KOPT-K1 (cell line): ENCODE measurements around the gene HEYL.

Experiments used
- H3K27ac ChIP-seq: fragments of 200-600 bp; sonication (generic); 2 replicates; pipeline ENCODE4 v1.5.1; 2016; ENCODE audit warnings: antibody characterized with exemption, mild to moderate bottlenecking, low read depth, low read length; ENCODE audit not compliant: poor library complexity, severe bottlenecking
- H3K36me3 ChIP-seq: fragments of 200-600 bp; sonication (generic); 2 replicates; pipeline ENCODE4 v1.5.1; 2017; ENCODE audit warnings: antibody characterized with exemption, mild to moderate bottlenecking, low read length, moderate library complexity; ENCODE audit not compliant: insufficient read depth
- H3K9me3 ChIP-seq: fragments of 200-600 bp; sonication (generic); 2 replicates; pipeline ENCODE4 v1.5.1; 2017; ENCODE audit warnings: antibody characterized with exemption, low read length, mild to moderate bottlenecking; ENCODE audit not compliant: insufficient read depth, poor library complexity, severe bottlenecking

Gene HEYL

GRCh38 chr1:39635205-39635870 is 4.1 kb downstream of the HEYL start:
- Histone ChIP-seq H3K36me3 (no peaks in the 10 kb centered on the region), H3K27ac (no peak overlapping the region)

GRCh38 chr1:39633422-39633821 is 6.0 kb downstream of the HEYL start:
- no peaks in the 10 kb centered on the region for H3K36me3 ChIP-seq
- H3K27ac ChIP-seq = no peak overlapping the region
- no peaks in the 10 kb centered on the region for H3K9me3 ChIP-seq

More at GRCh38 chr1:39635205-39635870, 4.1 kb downstream of the HEYL start:
- H3K9me3 ChIP-seq = no peaks in the 10 kb centered on the region

- H3K9me3 ChIP-seq = no peaks in the 10 kb centered on the region
- H3K27ac ChIP-seq = peak overlapping the region; percentile 50
- no peaks in the 10 kb centered on the region for H3K36me3 ChIP-seq
Measured at GRCh38 chr1:39632682-39633417, 6.6 kb downstream of the HEYL start.

- H3K27ac ChIP-seq = peak overlapping the region; percentile 50
- no peaks in the 10 kb centered on the region for H3K36me3 ChIP-seq
Measured at GRCh38 chr1:39632323-39632681, 7.1 kb downstream of the HEYL start.

GRCh38 chr1:39631361-39632322 is 7.8 kb downstream of the HEYL start:
- no peaks in the 10 kb centered on the region for H3K9me3 ChIP-seq
- no peaks in the 10 kb centered on the region for H3K36me3 ChIP-seq
- peak overlapping the region; percentile 50 for H3K27ac ChIP-seq

More at GRCh38 chr1:39632323-39632681, 7.1 kb downstream of the HEYL start:
- H3K9me3 ChIP-seq = no peaks in the 10 kb centered on the region

GRCh38 chr1:39628807-39629350 is 10.6 kb downstream of the HEYL start:
- Histone ChIP-seq H3K9me3 (no peaks in the 10 kb centered on the region), H3K36me3 (no peaks in the 10 kb centered on the region)

GRCh38 chr1:39626646-39627045 is 12.8 kb downstream of the HEYL start:
- Histone ChIP-seq H3K36me3 (no peaks in the 10 kb centered on the region), H3K27ac (no peak overlapping the region), H3K9me3 (no peaks in the 10 kb centered on the region)

More at GRCh38 chr1:39628807-39629350, 10.6 kb downstream of the HEYL start:
- no peak overlapping the region for H3K27ac ChIP-seq

- Histone ChIP-seq H3K9me3 (no peaks in the 10 kb centered on the region), H3K36me3 (no peaks in the 10 kb centered on the region), H3K27ac (no peak overlapping the region)
Measured at GRCh38 chr1:39625462-39626273, 13.8 kb downstream of the HEYL start.

- Histone ChIP-seq H3K9me3 (no peaks in the 10 kb centered on the region), H3K27ac (no peak overlapping the region), H3K36me3 (no peaks in the 10 kb centered on the region)
Measured at GRCh38 chr1:39625009-39625408, 14.4 kb downstream of the HEYL start.

GRCh38 chr1:39623053-39623452 is 16.4 kb downstream of the HEYL start:
- Histone ChIP-seq H3K9me3 (no peaks in the 10 kb centered on the region), H3K36me3 (no peaks in the 10 kb centered on the region), H3K27ac (no peak overlapping the region)

- Histone ChIP-seq H3K9me3 (no peaks in the 10 kb centered on the region), H3K27ac (no peak overlapping the region), H3K36me3 (no peaks in the 10 kb centered on the region)
Measured at GRCh38 chr1:39622427-39622826, 17.0 kb downstream of the HEYL start.

GRCh38 chr1:39620659-39621165 is 18.7 kb downstream of the HEYL start:
- H3K27ac ChIP-seq = no peak overlapping the region
- H3K36me3 ChIP-seq = no peaks in the 10 kb centered on the region
- H3K9me3 ChIP-seq = no peaks in the 10 kb centered on the region

- Histone ChIP-seq H3K9me3 (no peaks in the 10 kb centered on the region), H3K27ac (no peak overlapping the region), H3K36me3 (no peaks in the 10 kb centered on the region)
Measured at GRCh38 chr1:39617488-39618049, 21.9 kb downstream of the HEYL start.
